Neuronal stem cell (in vitro differentiated cells): Measurements from ENCODE around the gene TMEM185B.

ENCODE experiments used
- DNase-seq: peaks from one replicate; pipeline ENCODE4 v3.0.0-alpha.2; 2013; ENCODE audit warnings: low spot score
- H2AFZ ChIP-seq: one replicate; pipeline ENCODE4 v1.6.1; 2013; ENCODE audit warnings: mild to moderate bottlenecking, low read length, inconsistent platforms
- H2AK5ac ChIP-seq: 2 replicates; pipeline ENCODE4 v1.6.1; 2013; ENCODE audit warnings: low read depth, mild to moderate bottlenecking, inconsistent platforms, low read length, moderate library complexity, mixed read lengths
- H2BK120ac ChIP-seq: 2 replicates; pipeline ENCODE4 v1.6.1; 2013; ENCODE audit warnings: low read depth, mild to moderate bottlenecking, inconsistent platforms, low read length, moderate library complexity, mixed read lengths
- H2BK12ac ChIP-seq: one replicate; pipeline ENCODE4 v1.6.1; 2013; ENCODE audit warnings: low read length, inconsistent platforms
- H2BK15ac ChIP-seq: 2 replicates; pipeline ENCODE4 v1.6.1; 2013; ENCODE audit warnings: mild to moderate bottlenecking, low read length, inconsistent platforms, mixed read lengths
- H2BK5ac ChIP-seq: one replicate; pipeline ENCODE4 v1.6.1; 2013; ENCODE audit warnings: inconsistent platforms, mild to moderate bottlenecking, low read length, moderate library complexity
- H3K14ac ChIP-seq: one replicate; pipeline ENCODE4 v1.6.1; 2013; ENCODE audit warnings: low read length, inconsistent platforms
- H3K18ac ChIP-seq: 2 replicates; pipeline ENCODE4 v1.6.1; 2013; ENCODE audit warnings: low read length, inconsistent platforms
- H3K23ac ChIP-seq: 2 replicates; pipeline ENCODE4 v1.6.1; 2013; ENCODE audit warnings: low read depth, mild to moderate bottlenecking, mixed read lengths, low read length, inconsistent platforms; ENCODE audit not compliant: poor library complexity
- H3K27ac ChIP-seq: replicated peaks from 3 replicates; pipeline ENCODE4 v1.5.1; 2013; ENCODE audit warnings: low read length, inconsistent platforms
- H3K27me3 ChIP-seq, 3 experiments: 2 replicates each; pipeline ENCODE4 v1.6.1; 2013; ENCODE audit warnings: low read length in 3 of 3, mild to moderate bottlenecking in 2 of 3, inconsistent platforms in 1 of 3, low read depth in 1 of 3, mixed read lengths in 1 of 3, moderate library complexity in 1 of 3; ENCODE audit not compliant: control insufficient read depth in 3 of 3, insufficient read depth in 3 of 3
- H3K36me3 ChIP-seq, 2 donors: replicated peaks in 1 of 2; 2 replicates each; pipeline ENCODE4 v1.6.1; 2013; ENCODE audit warnings: low read length in 2 of 2; ENCODE audit not compliant: control insufficient read depth in 2 of 2, insufficient read depth in 2 of 2
- H3K4ac ChIP-seq: 2 replicates; pipeline ENCODE4 v1.6.1; 2013; ENCODE audit warnings: inconsistent platforms, mild to moderate bottlenecking, low read length, moderate library complexity
- H3K4me1 ChIP-seq, 2 donors: 1 replicate in 1 of 2; 2 replicates in 1 of 2; pipeline ENCODE4 v1.6.1; 2013; ENCODE audit warnings: low read length in 2 of 2, low read depth in 1 of 2; ENCODE audit not compliant: control insufficient read depth in 2 of 2, insufficient read depth in 1 of 2
- H3K4me2 ChIP-seq: one replicate; pipeline ENCODE4 v1.6.1; 2013; ENCODE audit warnings: mild to moderate bottlenecking, low read length, inconsistent platforms; ENCODE audit not compliant: insufficient read depth, poor library complexity, severe bottlenecking
- H3K4me3 ChIP-seq, 2 donors: 2 replicates each; pipeline ENCODE4 v1.5.1; 2013; ENCODE audit warnings: low read length in 2 of 2, mild to moderate bottlenecking in 2 of 2, inconsistent platforms in 1 of 2, moderate library complexity in 1 of 2
- H3K79me1 ChIP-seq: one replicate; pipeline ENCODE4 v1.6.1; 2013; ENCODE audit warnings: low read depth, mild to moderate bottlenecking, inconsistent platforms, low read length, moderate library complexity
- H3K9ac ChIP-seq: one replicate; pipeline ENCODE4 v1.6.1; 2013; ENCODE audit warnings: mild to moderate bottlenecking, low read depth, low read length, inconsistent platforms; ENCODE audit not compliant: poor library complexity
- H3K9me3 ChIP-seq, 2 donors: replicated peaks in 1 of 2; 2 replicates each; pipeline versions ENCODE3 to v1.6.1; 2013; ENCODE audit warnings: low read length in 2 of 2, mild to moderate bottlenecking in 2 of 2, inconsistent platforms in 1 of 2, low read depth in 1 of 2, mixed read lengths in 1 of 2, moderate library complexity in 1 of 2; ENCODE audit not compliant: control insufficient read depth in 2 of 2, insufficient read depth in 1 of 2
- H4K8ac ChIP-seq: one replicate; pipeline ENCODE4 v1.6.1; 2013; ENCODE audit warnings: low read depth, mild to moderate bottlenecking, inconsistent platforms, low read length, moderate library complexity
- H4K91ac ChIP-seq: one replicate; pipeline ENCODE4 v1.6.1; 2013; ENCODE audit warnings: low read length, low read depth, mild to moderate bottlenecking, inconsistent platforms; ENCODE audit not compliant: poor library complexity
- WGBS, 2 donors: extraction: QIAGEN DNeasy Blood & Tissue Kit; methylation state at CpG; one replicate each; pipeline ENCODE4 v1.1.7; 2013; ENCODE audit warnings: missing lambda C conversion rate in 2 of 2, mixed read lengths in 1 of 2; ENCODE audit not compliant: insufficient read length in 2 of 2, insufficient replicate concordance in 1 of 2; ENCODE audit errors: extremely low coverage in 2 of 2; 5-methylcytosine and 5-hydroxymethylcytosine counted together

The TMEM185B gene

DNA sequence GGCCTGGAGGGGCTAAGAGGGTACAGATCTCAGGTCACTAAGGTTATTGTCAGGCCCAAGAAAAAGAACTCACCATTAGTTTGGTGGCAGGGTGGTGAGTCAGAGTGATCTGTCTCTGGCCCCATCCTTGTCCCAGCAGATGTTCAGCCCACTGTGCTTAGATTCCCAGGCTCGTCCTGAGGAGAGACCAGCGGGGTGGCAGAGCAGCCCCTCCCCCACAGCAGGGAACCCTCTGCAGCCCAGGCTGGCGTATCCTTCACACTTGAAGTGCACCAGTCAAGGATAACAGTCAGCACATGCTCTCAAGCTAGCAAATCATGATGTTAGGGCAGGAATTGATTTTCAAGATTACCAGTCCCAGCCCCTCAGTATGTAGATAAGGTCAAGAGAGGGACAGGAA, 43.1 kb downstream of the TMEM185B start:
- WGBS, 2 donors = no CpG with 5 or more reads among the region's 3 CpGs
- H3K23ac ChIP-seq = no peak overlapping the region

GRCh38 chr2:120179396-120179795, 43.8 kb downstream of the TMEM185B start:
- no peaks in the 10 kb centered on the region for H3K79me1 ChIP-seq
- no peak overlapping the region for H4K91ac ChIP-seq
- H3K9ac ChIP-seq = no peak overlapping the region
- no peak overlapping the region for H4K8ac ChIP-seq
- H2BK12ac ChIP-seq = no peak overlapping the region
- H3K4ac ChIP-seq = no peak overlapping the region
- H3K18ac ChIP-seq = no peak overlapping the region
- no peak overlapping the region for H2BK5ac ChIP-seq
- H3K23ac ChIP-seq = no peak overlapping the region
- H2AFZ ChIP-seq = no peak overlapping the region
- DNase-seq = no peak
- no peak overlapping the region for H3K4me3 ChIP-seq
- peaks cover 0 to 6% of the 10 kb centered on the region in 2 donors for H3K4me1 ChIP-seq
- no peaks in the 10 kb centered on the region for H3K27me3 ChIP-seq
- no peak overlapping the region for H2BK15ac ChIP-seq
- H2BK120ac ChIP-seq = no peak overlapping the region
- H2AK5ac ChIP-seq = no peak overlapping the region
- no peak overlapping the region for H3K14ac ChIP-seq
- no peak overlapping the region for H3K4me2 ChIP-seq
- H3K27ac ChIP-seq = no peak overlapping the region
- H3K9me3 ChIP-seq = no peaks in the 10 kb centered on the region
- WGBS, 2 donors = no CpG with 5 or more reads among the region's 3 CpGs
- H3K36me3 ChIP-seq = peaks cover 8 to 27% of the 10 kb centered on the region in 2 donors

More for the DNA sequence above, 43.1 kb downstream of the TMEM185B start:
- Histone ChIP-seq H3K4ac (no peak overlapping the region), H3K79me1 (no peaks in the 10 kb centered on the region), H3K27me3 (no peaks in the 10 kb centered on the region), H3K9ac (no peak overlapping the region), H3K4me2 (no peak overlapping the region), H2BK12ac (no peak overlapping the region), H3K36me3 (peaks cover 8 to 27% of the 10 kb centered on the region in 2 donors), H3K4me3 (peak overlapping the region in 1 of 2 donors; percentile 47), H2AFZ (no peak overlapping the region), H3K9me3 (peaks cover 0 to under 1% of the 10 kb centered on the region in 2 donors), H2BK120ac (no peak overlapping the region), H2AK5ac (no peak overlapping the region), H2BK5ac (no peak overlapping the region), H4K8ac (no peak overlapping the region), H2BK15ac (no peak overlapping the region), H3K18ac (no peak overlapping the region), H3K4me1 (peaks cover 0 to 6% of the 10 kb centered on the region in 2 donors), H3K14ac (no peak overlapping the region), H4K91ac (no peak overlapping the region), H3K27ac (no peak overlapping the region)
- no peak for DNase-seq

DNA sequence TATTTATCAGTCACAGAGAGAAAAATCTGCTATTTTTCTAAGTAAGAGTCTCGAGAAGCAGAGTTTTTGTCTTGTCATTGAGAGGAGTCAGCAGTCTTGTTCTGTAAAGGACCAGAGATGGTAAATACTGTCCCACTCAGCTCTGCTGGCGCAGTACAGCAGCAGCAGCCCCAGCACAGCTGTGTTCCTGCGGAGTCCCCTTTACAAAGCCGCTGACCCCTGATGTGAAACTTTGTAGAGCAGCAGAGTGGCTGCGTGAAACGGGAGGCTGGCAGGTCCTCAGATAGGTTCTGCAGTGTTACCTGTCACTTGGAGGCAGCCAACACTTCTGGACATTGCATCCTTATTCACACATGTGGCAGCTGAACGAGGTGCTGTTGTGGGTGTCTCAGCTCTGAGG, 45.2 kb downstream of the TMEM185B start:
- no peak overlapping the region for H3K4me2 ChIP-seq
- H2AK5ac ChIP-seq = no peak overlapping the region
- WGBS, 2 donors = no CpG with 5 or more reads among the region's 7 CpGs
- no peaks in the 10 kb centered on the region for H3K79me1 ChIP-seq
- no peak overlapping the region for H3K27ac ChIP-seq
- H3K4me1 ChIP-seq = peaks cover 0 to 6% of the 10 kb centered on the region in 2 donors
- no peak overlapping the region for H3K9ac ChIP-seq
- peaks cover 11 to 30% of the 10 kb centered on the region in 2 donors for H3K36me3 ChIP-seq
- H3K18ac ChIP-seq = peak overlapping the region; percentile 22
- no peak overlapping the region for H2BK12ac ChIP-seq
- H4K8ac ChIP-seq = no peak overlapping the region
- no peak overlapping the region for H2AFZ ChIP-seq
- no peak overlapping the region for H3K4me3 ChIP-seq
- H2BK120ac ChIP-seq = no peak overlapping the region
- no peak overlapping the region for H3K14ac ChIP-seq
- no peak overlapping the region for H3K23ac ChIP-seq
- no peaks in the 10 kb centered on the region for H3K27me3 ChIP-seq
- no peak overlapping the region for H2BK5ac ChIP-seq
- DNase-seq = no peak
- H3K9me3 ChIP-seq = no peaks in the 10 kb centered on the region
- H2BK15ac ChIP-seq = no peak overlapping the region
- H4K91ac ChIP-seq = no peak overlapping the region
- H3K4ac ChIP-seq = peak overlapping the region; percentile 15

GRCh38 chr2:120177001-120177621, 46.1 kb downstream of the TMEM185B start:
- no CpG with 5 or more reads among the region's 15 CpGs for WGBS, 2 donors
- H3K4me3 ChIP-seq = peak overlapping the region in 1 of 2 donors; percentile 16
- peaks cover 0 to 6% of the 10 kb centered on the region in 2 donors for H3K4me1 ChIP-seq
- H3K4ac ChIP-seq = no peak overlapping the region
- H2BK5ac ChIP-seq = no peak overlapping the region
- H3K79me1 ChIP-seq = no peaks in the 10 kb centered on the region
- H2BK120ac ChIP-seq = no peak overlapping the region
- no peak overlapping the region for H3K18ac ChIP-seq
- peak overlapping the region; percentile 60 for H3K23ac ChIP-seq
- H3K9ac ChIP-seq = no peak overlapping the region
- no peaks in the 10 kb centered on the region for H3K9me3 ChIP-seq
- no peak overlapping the region for H2BK15ac ChIP-seq
- no peak overlapping the region for H2AFZ ChIP-seq
- no peak overlapping the region for H4K8ac ChIP-seq
- H3K14ac ChIP-seq = no peak overlapping the region
- H3K36me3 ChIP-seq = peaks cover 11 to 30% of the 10 kb centered on the region in 2 donors
- no peak overlapping the region for H3K27ac ChIP-seq
- H2AK5ac ChIP-seq = no peak overlapping the region
- H3K27me3 ChIP-seq = no peaks in the 10 kb centered on the region
- H2BK12ac ChIP-seq = no peak overlapping the region
- no peak overlapping the region for H4K91ac ChIP-seq
- H3K4me2 ChIP-seq = no peak overlapping the region
- DNase-seq = no peak
